K562 (cell line): ENCODE results near the gene ZNF620. TPM values are rescaled to one million over a fixed set of nuclear protein-coding genes. Genes with fewer than 3 reads are reported as not detected.

Source experiments
- ARHGAP35 ChIP-seq: fragments of 450-650 bp; IDR thresholded peaks from 2 replicates; pipeline ENCODE4 v1.6.1; 2018; ENCODE audit not compliant: partially characterized antibody
- CLOCK ChIP-seq: fragments of 250-450 bp; sonication (Bioruptor Pico); IDR thresholded peaks from 2 replicates; pipeline ENCODE4 v1.4.0; 2020; ENCODE audit warnings: mild to moderate bottlenecking, moderate library complexity, borderline replicate concordance
- CTBP1 ChIP-seq: fragments of 450-650 bp; IDR thresholded peaks from 2 replicates; pipeline ENCODE4 v1.6.1; 2016; ENCODE audit warnings: borderline replicate concordance
- CXXC5 ChIP-seq: fragments of 250-450 bp; sonication (Bioruptor Pico); IDR thresholded peaks from 2 replicates; pipeline ENCODE4 v1.8.0; 2022; ENCODE audit warnings: inconsistent platforms, mild to moderate bottlenecking, moderate library complexity
- E2F4 ChIP-seq: sonication (generic); formaldehyde crosslinking; IDR thresholded peaks from 2 replicates; pipeline ENCODE4 v1.8.0; 2022; ENCODE audit warnings: mild to moderate bottlenecking, low read depth, missing genetic modification reagents
- HMBOX1 ChIP-seq: sonication (generic); IDR thresholded peaks from 2 replicates; pipeline ENCODE4 v1.6.1; 2016
- MECOM ChIP-seq: fragments of 250-450 bp; sonication (Bioruptor Pico); IDR thresholded peaks from 2 replicates; pipeline ENCODE4 v1.8.0; 2022; ENCODE audit warnings: inconsistent platforms
- POLR2B ChIP-seq: fragments of 450-650 bp; IDR thresholded peaks from 2 replicates; pipeline ENCODE4 v1.6.1; 2018; ENCODE audit warnings: low read depth; ENCODE audit not compliant: partially characterized antibody
- PTBP1 ChIP-seq: fragments of 200-400 bp; formaldehyde crosslinking; IDR thresholded peaks from 2 replicates; pipeline ENCODE4 v1.6.1; 2017; ENCODE audit warnings: low read depth, low read length
- RBFOX2 ChIP-seq: fragments of 200-400 bp; formaldehyde crosslinking; IDR thresholded peaks from 2 replicates; pipeline ENCODE4 v1.6.1; 2017; ENCODE audit warnings: low read depth, mild to moderate bottlenecking, low read length, moderate library complexity
- SP2 ChIP-seq: IDR thresholded peaks from 2 replicates; pipeline ENCODE4 v1.6.1; 2011; ENCODE audit warnings: mild to moderate bottlenecking, low read depth, low read length, moderate library complexity; ENCODE audit not compliant: poor library complexity, severe bottlenecking; ENCODE audit errors: extremely low read depth
- SRF ChIP-seq, 2 experiments: fragments of 250-450, 450-650 bp in 1 of 2; sonication (Bioruptor Pico) in 1 of 2; sonication (generic) in 1 of 2; formaldehyde crosslinking; IDR thresholded peaks; 2 replicates each; pipeline versions ENCODE4 v1.5.0 to v1.5.1; 2020 to 2022; ENCODE audit warnings: mild to moderate bottlenecking in 1 of 2, missing genetic modification reagents in 1 of 2
- polyA plus RNA-seq, 8 experiments: library from polyadenylated mRNA; depleted of rRNA in 4 of 8; stranded (reverse) in 5 of 8; unstranded in 3 of 8; fragments of >200 nt; fragmentation: Nextera tagmentation in 2 of 8; fragmentation: Illumina TruSeq in 1 of 8; extraction: Ambion mirVana in 2 of 8; extraction: Trizol in 1 of 8; gene quantifications; 2 replicates each; pipeline versions ENCODE4 v1.2.1 to v1.2.3, GENCODE V29; 2011 to 2014; ENCODE audit warnings: inconsistent platforms in 1 of 8, missing spikeins in 1 of 8
- total RNA-seq, 7 experiments: library from RNA; depleted of rRNA in 6 of 7; stranded (reverse); fragments of >200 nt in 6 of 7; fragmentation: Illumina TruSeq in 2 of 7; extraction: Trizol in 2 of 7; gene quantifications; 2 replicates each; pipeline versions ENCODE4 v1.2.1 to v1.2.3, GENCODE V29; 2011 to 2021; ENCODE audit warnings: low replicate concordance in 1 of 7
- TF ChIP-seq, protein P1 (sequence below): fragments of 450-650 bp; formaldehyde crosslinking; IDR thresholded peaks from 2 replicates; pipeline ENCODE4 v1.4.0; 2020; ENCODE audit warnings: mild to moderate bottlenecking, moderate library complexity
- TF ChIP-seq, protein P2 (sequence below): sonication (generic); formaldehyde crosslinking; IDR thresholded peaks from 2 replicates; pipeline ENCODE4 v1.8.0; 2022; ENCODE audit warnings: mild to moderate bottlenecking, missing genetic modification reagents

Gene ZNF620
- total and polyA plus RNA-seq, 9 of the 15 experiments (the other 6 are each of a cell fraction or from before 2014, with no cell fraction given): 1.2 to 5.5 (median 3.3) TPM

- no peak for TF ChIP-seq CLOCK (CRISPR knock-in tag)
- TF ChIP-seq, protein P1, sequence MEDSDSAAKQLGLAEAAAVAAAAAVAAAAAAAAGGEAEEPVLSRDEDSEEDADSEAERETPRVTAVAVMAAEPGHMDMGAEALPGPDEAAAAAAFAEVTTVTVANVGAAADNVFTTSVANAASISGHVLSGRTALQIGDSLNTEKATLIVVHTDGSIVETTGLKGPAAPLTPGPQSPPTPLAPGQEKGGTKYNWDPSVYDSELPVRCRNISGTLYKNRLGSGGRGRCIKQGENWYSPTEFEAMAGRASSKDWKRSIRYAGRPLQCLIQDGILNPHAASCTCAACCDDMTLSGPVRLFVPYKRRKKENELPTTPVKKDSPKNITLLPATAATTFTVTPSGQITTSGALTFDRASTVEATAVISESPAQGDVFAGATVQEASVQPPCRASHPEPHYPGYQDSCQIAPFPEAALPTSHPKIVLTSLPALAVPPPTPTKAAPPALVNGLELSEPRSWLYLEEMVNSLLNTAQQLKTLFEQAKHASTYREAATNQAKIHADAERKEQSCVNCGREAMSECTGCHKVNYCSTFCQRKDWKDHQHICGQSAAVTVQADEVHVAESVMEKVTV (CRISPR knock-in tag): no peak
- TF ChIP-seq RBFOX2: peak; percentile 81
- peak; percentile 42 for TF ChIP-seq SP2
- no peak for TF ChIP-seq ARHGAP35
- TF ChIP-seq CTBP1: peak; percentile 56
- no peak for TF ChIP-seq MECOM (CRISPR knock-in tag)
- no peak for TF ChIP-seq HMBOX1
- TF ChIP-seq CXXC5 (CRISPR knock-in tag): peak; percentile 70
- no peak for TF ChIP-seq POLR2B
- TF ChIP-seq SRF (CRISPR knock-in tag; IDR thresholded peaks at IDR 0.05): peak in 1 of 2 experiments; percentile 49; a peak in 1 of 4 replicates
- TF ChIP-seq, protein P2, sequence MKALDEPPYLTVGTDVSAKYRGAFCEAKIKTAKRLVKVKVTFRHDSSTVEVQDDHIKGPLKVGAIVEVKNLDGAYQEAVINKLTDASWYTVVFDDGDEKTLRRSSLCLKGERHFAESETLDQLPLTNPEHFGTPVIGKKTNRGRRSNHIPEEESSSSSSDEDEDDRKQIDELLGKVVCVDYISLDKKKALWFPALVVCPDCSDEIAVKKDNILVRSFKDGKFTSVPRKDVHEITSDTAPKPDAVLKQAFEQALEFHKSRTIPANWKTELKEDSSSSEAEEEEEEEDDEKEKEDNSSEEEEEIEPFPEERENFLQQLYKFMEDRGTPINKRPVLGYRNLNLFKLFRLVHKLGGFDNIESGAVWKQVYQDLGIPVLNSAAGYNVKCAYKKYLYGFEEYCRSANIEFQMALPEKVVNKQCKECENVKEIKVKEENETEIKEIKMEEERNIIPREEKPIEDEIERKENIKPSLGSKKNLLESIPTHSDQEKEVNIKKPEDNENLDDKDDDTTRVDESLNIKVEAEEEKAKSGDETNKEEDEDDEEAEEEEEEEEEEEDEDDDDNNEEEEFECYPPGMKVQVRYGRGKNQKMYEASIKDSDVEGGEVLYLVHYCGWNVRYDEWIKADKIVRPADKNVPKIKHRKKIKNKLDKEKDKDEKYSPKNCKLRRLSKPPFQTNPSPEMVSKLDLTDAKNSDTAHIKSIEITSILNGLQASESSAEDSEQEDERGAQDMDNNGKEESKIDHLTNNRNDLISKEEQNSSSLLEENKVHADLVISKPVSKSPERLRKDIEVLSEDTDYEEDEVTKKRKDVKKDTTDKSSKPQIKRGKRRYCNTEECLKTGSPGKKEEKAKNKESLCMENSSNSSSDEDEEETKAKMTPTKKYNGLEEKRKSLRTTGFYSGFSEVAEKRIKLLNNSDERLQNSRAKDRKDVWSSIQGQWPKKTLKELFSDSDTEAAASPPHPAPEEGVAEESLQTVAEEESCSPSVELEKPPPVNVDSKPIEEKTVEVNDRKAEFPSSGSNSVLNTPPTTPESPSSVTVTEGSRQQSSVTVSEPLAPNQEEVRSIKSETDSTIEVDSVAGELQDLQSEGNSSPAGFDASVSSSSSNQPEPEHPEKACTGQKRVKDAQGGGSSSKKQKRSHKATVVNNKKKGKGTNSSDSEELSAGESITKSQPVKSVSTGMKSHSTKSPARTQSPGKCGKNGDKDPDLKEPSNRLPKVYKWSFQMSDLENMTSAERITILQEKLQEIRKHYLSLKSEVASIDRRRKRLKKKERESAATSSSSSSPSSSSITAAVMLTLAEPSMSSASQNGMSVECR: no peak
- TF ChIP-seq PTBP1: no peak
- TF ChIP-seq E2F4 (CRISPR knock-in tag): no peak
These were observed at the start of gene ZNF620 (continued) for GRCh38 chr3:40505599-40506462.
